Neural cell (in vitro differentiated cells): ENCODE results near the gene KIAA0586. TPM values are rescaled to one million over a fixed set of nuclear protein-coding genes. Genes with fewer than 3 reads are reported as not detected.

Source experiments
- H2AFZ ChIP-seq: fragments of 200-600, 300-800 bp; sonication (generic), shearing (Covaris generic); 2 replicates; pipeline ENCODE4 v1.6.0; 2014; ENCODE audit warnings: low read depth, mild to moderate bottlenecking, antibody characterized with exemption, low read length, moderate library complexity
- H3F3A ChIP-seq: fragments of 200-600 bp; shearing (Covaris generic); 2 replicates; pipeline ENCODE4 v1.6.1; 2016; ENCODE audit warnings: mild to moderate bottlenecking, moderate library complexity, mixed read lengths, antibody characterized with exemption, low read length; ENCODE audit not compliant: insufficient read depth, poor library complexity, severe bottlenecking
- H3K27ac ChIP-seq: fragments of 200-600, 300-800 bp; sonication (generic), shearing (Covaris generic); 2 replicates; pipeline ENCODE4 v1.5.1; 2014; ENCODE audit warnings: mild to moderate bottlenecking, low read length, moderate library complexity
- H3K27me3 ChIP-seq: fragments of 300-800, 200-600 bp; sonication (generic), shearing (Covaris generic); 2 replicates; pipeline ENCODE4 v1.6.0; 2014; ENCODE audit warnings: mild to moderate bottlenecking, low read depth, low read length, moderate library complexity; ENCODE audit not compliant: insufficient read depth
- H3K36me3 ChIP-seq: fragments of 300-800, 200-600 bp; sonication (generic), shearing (Covaris generic); 2 replicates; pipeline ENCODE4 v1.5.1; 2014; ENCODE audit warnings: mild to moderate bottlenecking, antibody characterized with exemption, low read length, moderate library complexity; ENCODE audit not compliant: insufficient read depth
- H3K4me2 ChIP-seq: fragments of 300-800, 200-600 bp; sonication (generic), shearing (Covaris generic); 2 replicates; pipeline ENCODE4 v1.6.0; 2014; ENCODE audit warnings: mild to moderate bottlenecking, low read length
- H3K4me3 ChIP-seq: fragments of 300-800, 200-600 bp; sonication (generic), shearing (Covaris generic); 2 replicates; pipeline ENCODE4 v1.5.1; 2014; ENCODE audit warnings: mild to moderate bottlenecking, low read length, moderate library complexity
- H3K79me2 ChIP-seq: fragments of 200-600 bp; shearing (Covaris generic); replicated peaks from 2 replicates; pipeline ENCODE4 v1.6.0; 2014; ENCODE audit warnings: mild to moderate bottlenecking, low read length, moderate library complexity; ENCODE audit not compliant: insufficient read depth
- H3K9ac ChIP-seq: fragments of 300-800, 200-600 bp; sonication (generic), shearing (Covaris generic); 2 replicates; pipeline ENCODE4 v1.6.1; 2016; ENCODE audit warnings: mild to moderate bottlenecking, low read length, mixed read lengths
- H3K9me2 ChIP-seq: fragments of 200-600 bp; shearing (Covaris generic); 2 replicates; pipeline ENCODE4 v1.6.1; 2016; ENCODE audit warnings: mild to moderate bottlenecking, low read length, mixed read lengths; ENCODE audit not compliant: insufficient read depth
- H3K9me3 ChIP-seq: fragments of 200-600, 300-800 bp; sonication (generic), shearing (Covaris generic); 2 replicates; pipeline ENCODE4 v1.6.1; 2016; ENCODE audit warnings: mild to moderate bottlenecking, mixed run types, low read length, moderate library complexity, mixed read lengths
- H4K20me1 ChIP-seq: fragments of 200-600 bp; shearing (Covaris generic); 2 replicates; pipeline ENCODE4 v1.6.1; 2016; ENCODE audit warnings: mild to moderate bottlenecking, mixed run types; ENCODE audit not compliant: insufficient read depth
- EP300 ChIP-seq: fragments of 450-650 bp; conservative IDR thresholded peaks from 2 replicates; pipeline ENCODE4 v1.6.1; 2014; ENCODE audit warnings: antibody characterized with exemption, mild to moderate bottlenecking, moderate library complexity; ENCODE audit not compliant: poor library complexity, severe bottlenecking
- EZH2 ChIP-seq: fragments of 200-600, 300-800 bp; shearing (Covaris generic), sonication (generic); IDR thresholded peaks from 2 replicates; pipeline ENCODE4 v1.6.1; 2014; ENCODE audit warnings: antibody characterized with exemption, low read length, borderline replicate concordance, mild to moderate bottlenecking; ENCODE audit not compliant: insufficient read depth, poor library complexity, severe bottlenecking
- MXI1 ChIP-seq: fragments of 450-650 bp; conservative IDR thresholded peaks from 2 replicates; pipeline ENCODE4 v1.6.1; 2014; ENCODE audit warnings: antibody characterized with exemption, mild to moderate bottlenecking; ENCODE audit not compliant: poor library complexity, severe bottlenecking
- POLR2AphosphoS5 ChIP-seq: IDR thresholded peaks from 2 replicates; pipeline ENCODE4 v1.6.1; 2012
- RAD21 ChIP-seq: fragments of 450-650 bp; conservative IDR thresholded peaks from 2 replicates; pipeline ENCODE4 v1.6.1; 2014; ENCODE audit warnings: antibody characterized with exemption, mild to moderate bottlenecking, moderate library complexity
- SMC3 ChIP-seq: fragments of 450-650 bp; conservative IDR thresholded peaks from 2 replicates; pipeline ENCODE4 v1.6.1; 2014; ENCODE audit warnings: antibody characterized with exemption, mild to moderate bottlenecking, moderate library complexity; ENCODE audit not compliant: poor library complexity
- TAF1 ChIP-seq: IDR thresholded peaks from 2 replicates; pipeline ENCODE4 v1.6.1; 2012; ENCODE audit warnings: low read depth
- polyA plus RNA-seq: library from polyadenylated mRNA; depleted of rRNA; stranded (reverse); fragments of >200 nt; gene quantifications from 2 replicates; pipeline ENCODE4 v1.2.3, GENCODE V29; 2014
- TF ChIP-seq, protein P1 (sequence below): fragments of 450-650 bp; IDR thresholded peaks from 2 replicates; pipeline ENCODE4 v1.5.1; 2014; ENCODE audit warnings: antibody characterized with exemption, mild to moderate bottlenecking, moderate library complexity; ENCODE audit not compliant: poor library complexity, severe bottlenecking
- TF ChIP-seq, protein P2 (sequence below): IDR thresholded peaks from 2 replicates; pipeline ENCODE4 v1.6.1; 2012; ENCODE audit warnings: borderline replicate concordance

KIAA0586 gene
- polyA plus RNA-seq, 1 donor from 2014 or later = 8.0 TPM

DNA sequence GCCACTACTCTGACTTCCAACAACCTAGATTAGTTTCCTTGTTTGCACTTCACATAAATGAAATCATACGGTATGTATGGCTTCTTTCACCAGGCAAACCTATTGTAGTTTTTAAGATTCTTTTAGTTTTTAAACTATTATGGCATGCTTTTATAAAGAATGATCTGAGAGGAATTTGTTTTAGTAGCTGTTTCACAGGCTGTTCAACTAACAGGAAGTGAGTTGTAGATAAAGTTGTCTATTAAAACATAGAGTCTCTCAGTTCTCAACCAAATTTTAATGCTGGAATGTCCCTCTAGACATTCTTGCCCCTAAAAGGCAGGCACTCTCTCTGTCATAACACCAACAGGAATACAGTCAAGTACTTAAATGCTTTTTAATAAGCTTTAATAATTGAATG is 107.5 kb downstream of the KIAA0586 start:
- no peaks in the 10 kb centered on the region for H3K36me3 ChIP-seq
- no peaks in the 10 kb centered on the region for H3K9me2 ChIP-seq
- H3K9me3 ChIP-seq = no peaks in the 10 kb centered on the region
- H3F3A ChIP-seq = no peaks in the 10 kb centered on the region
- H3K4me2 ChIP-seq = no peak overlapping the region
- no peak overlapping the region for H3K27ac ChIP-seq
- no peaks in the 10 kb centered on the region for H4K20me1 ChIP-seq
- no peak overlapping the region for H3K9ac ChIP-seq
- H3K4me3 ChIP-seq = no peak overlapping the region
- H3K27me3 ChIP-seq = no peaks in the 10 kb centered on the region
- H2AFZ ChIP-seq = no peak overlapping the region
- TF ChIP-seq, protein P1, sequence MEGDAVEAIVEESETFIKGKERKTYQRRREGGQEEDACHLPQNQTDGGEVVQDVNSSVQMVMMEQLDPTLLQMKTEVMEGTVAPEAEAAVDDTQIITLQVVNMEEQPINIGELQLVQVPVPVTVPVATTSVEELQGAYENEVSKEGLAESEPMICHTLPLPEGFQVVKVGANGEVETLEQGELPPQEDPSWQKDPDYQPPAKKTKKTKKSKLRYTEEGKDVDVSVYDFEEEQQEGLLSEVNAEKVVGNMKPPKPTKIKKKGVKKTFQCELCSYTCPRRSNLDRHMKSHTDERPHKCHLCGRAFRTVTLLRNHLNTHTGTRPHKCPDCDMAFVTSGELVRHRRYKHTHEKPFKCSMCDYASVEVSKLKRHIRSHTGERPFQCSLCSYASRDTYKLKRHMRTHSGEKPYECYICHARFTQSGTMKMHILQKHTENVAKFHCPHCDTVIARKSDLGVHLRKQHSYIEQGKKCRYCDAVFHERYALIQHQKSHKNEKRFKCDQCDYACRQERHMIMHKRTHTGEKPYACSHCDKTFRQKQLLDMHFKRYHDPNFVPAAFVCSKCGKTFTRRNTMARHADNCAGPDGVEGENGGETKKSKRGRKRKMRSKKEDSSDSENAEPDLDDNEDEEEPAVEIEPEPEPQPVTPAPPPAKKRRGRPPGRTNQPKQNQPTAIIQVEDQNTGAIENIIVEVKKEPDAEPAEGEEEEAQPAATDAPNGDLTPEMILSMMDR = no peak
- TF ChIP-seq MXI1 = no peak
- no peaks in the 10 kb centered on the region for H3K79me2 ChIP-seq

DNA sequence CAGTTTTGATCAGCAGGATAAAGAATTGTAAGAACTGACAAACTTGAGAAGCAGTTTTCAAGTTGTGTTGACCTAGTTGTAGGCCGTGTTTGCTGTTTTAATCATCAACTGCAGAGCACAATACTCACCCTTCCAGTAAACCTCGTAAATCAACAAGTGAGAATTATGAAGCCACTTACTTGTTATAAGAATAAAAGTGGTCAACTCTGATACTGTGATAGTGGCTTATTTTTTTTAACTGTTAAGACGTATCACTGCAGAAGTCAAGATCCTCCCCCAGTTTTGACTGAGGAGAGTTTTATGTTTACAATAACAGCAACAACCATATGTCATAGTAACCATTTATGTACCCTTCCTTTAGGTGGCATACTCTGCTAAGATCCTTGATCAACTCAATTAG is 109.5 kb downstream of the KIAA0586 start:
- Histone ChIP-seq H3K9me3 (no peaks in the 10 kb centered on the region), H3K9me2 (no peaks in the 10 kb centered on the region), H3K36me3 (no peaks in the 10 kb centered on the region), H3K27ac (no peak overlapping the region), H3K4me3 (no peak overlapping the region), H3K9ac (no peak overlapping the region), H2AFZ (no peak overlapping the region), H3K79me2 (no peaks in the 10 kb centered on the region), H4K20me1 (no peaks in the 10 kb centered on the region), H3K27me3 (no peaks in the 10 kb centered on the region), H3K4me2 (no peak overlapping the region), H3F3A (no peaks in the 10 kb centered on the region)
- TF ChIP-seq SMC3 (no peak), MXI1 (no peak), POLR2AphosphoS5 (no peak), TAF1 (no peak), RAD21 (no peak), EP300 (no peak), EZH2 (no peak)
- TF ChIP-seq, protein P2, sequence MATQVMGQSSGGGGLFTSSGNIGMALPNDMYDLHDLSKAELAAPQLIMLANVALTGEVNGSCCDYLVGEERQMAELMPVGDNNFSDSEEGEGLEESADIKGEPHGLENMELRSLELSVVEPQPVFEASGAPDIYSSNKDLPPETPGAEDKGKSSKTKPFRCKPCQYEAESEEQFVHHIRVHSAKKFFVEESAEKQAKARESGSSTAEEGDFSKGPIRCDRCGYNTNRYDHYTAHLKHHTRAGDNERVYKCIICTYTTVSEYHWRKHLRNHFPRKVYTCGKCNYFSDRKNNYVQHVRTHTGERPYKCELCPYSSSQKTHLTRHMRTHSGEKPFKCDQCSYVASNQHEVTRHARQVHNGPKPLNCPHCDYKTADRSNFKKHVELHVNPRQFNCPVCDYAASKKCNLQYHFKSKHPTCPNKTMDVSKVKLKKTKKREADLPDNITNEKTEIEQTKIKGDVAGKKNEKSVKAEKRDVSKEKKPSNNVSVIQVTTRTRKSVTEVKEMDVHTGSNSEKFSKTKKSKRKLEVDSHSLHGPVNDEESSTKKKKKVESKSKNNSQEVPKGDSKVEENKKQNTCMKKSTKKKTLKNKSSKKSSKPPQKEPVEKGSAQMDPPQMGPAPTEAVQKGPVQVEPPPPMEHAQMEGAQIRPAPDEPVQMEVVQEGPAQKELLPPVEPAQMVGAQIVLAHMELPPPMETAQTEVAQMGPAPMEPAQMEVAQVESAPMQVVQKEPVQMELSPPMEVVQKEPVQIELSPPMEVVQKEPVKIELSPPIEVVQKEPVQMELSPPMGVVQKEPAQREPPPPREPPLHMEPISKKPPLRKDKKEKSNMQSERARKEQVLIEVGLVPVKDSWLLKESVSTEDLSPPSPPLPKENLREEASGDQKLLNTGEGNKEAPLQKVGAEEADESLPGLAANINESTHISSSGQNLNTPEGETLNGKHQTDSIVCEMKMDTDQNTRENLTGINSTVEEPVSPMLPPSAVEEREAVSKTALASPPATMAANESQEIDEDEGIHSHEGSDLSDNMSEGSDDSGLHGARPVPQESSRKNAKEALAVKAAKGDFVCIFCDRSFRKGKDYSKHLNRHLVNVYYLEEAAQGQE = no peak
- TF ChIP-seq, protein P1 = no peak
